Pancreas (tissue), 8 donors: Measurements from ENCODE around the gene C1QTNF8. TPM values are rescaled to one million over a fixed set of nuclear protein-coding genes. Genes with fewer than 3 reads are reported as not detected.

ENCODE experiments used
- polyA plus RNA-seq, 2 donors: library from polyadenylated mRNA; stranded (reverse); fragments of 200-250 nt; gene quantifications; one replicate each; pipeline ENCODE4 v1.2.3, GENCODE V29; 2013
- total RNA-seq, 6 donors: library from RNA; stranded (reverse); fragmentation: NEBNext Ultra II Directional in 4 of 6; extraction: Animal tissue kit (Norgen Biotek cat#: 25700) in 4 of 6; gene quantifications; one replicate each; pipeline versions ENCODE4 v1.2.1 to v1.2.4, GENCODE V29; 2021 to 2023
- donor health status: healthy with polysubstance abuse.
- donor health status: DM: no; HTN: no; CAD: no; lungs with moderate emphysema.
- donor health status: DM: no; HTN: no; CAD: no.
- donor health status: Bipolar disorder and iron deficiency.
- donor health status: DM: yes; HTN: yes; CAD: no.
- donor health status: DM: no; HTN: no; CAD: no.
- donor health status: DM: no; HTN: no; CAD: no.
- donor health status: DM: yes; HTN: yes; CAD: no.

The C1QTNF8 gene
- total and polyA plus RNA-seq, 8 donors: 0.23 TPM; not detected in 7

Other genes starting within 250 kb of the C1QTNF8 start
- 10 to 100 TPM in 4 of 6 donors, 1 to 10 TPM in 2; 9.3 to 17.6 (median 15.4) TPM for gene LMF1, start 125.3 kb downstream of the C1QTNF8 start, total RNA-seq
- 10 to 100 TPM; 48.3 to 64.6 TPM for gene LMF1, start 125.3 kb downstream of the C1QTNF8 start, polyA plus RNA-seq
- 1 to 10 TPM in 1 of 6 donors, under 1 TPM in 5; 0.54 to 1.3 (median 0.75) TPM for gene SOX8, start 114.5 kb downstream of the C1QTNF8 start, total RNA-seq
- gene SOX8, start 114.5 kb downstream of the C1QTNF8 start, polyA plus RNA-seq: 1 to 10 TPM; 3.5 to 5.5 TPM
- under 1 TPM in 5 of 6 donors, not detected in 1; 0.12 to 0.38 (median 0.24) TPM for gene SSTR5, start 23.5 kb downstream of the C1QTNF8 start, total RNA-seq
- 1 to 10 TPM; 1.2 TPM for gene SSTR5, start 23.5 kb downstream of the C1QTNF8 start, polyA plus RNA-seq
- gene CACNA1H, start 56.9 kb upstream of the C1QTNF8 start, total RNA-seq: 1 to 10 TPM; 2.5 to 5.4 (median 3.6) TPM
- 10 to 100 TPM; 12.8 to 20.5 TPM for gene CACNA1H, start 56.9 kb upstream of the C1QTNF8 start, polyA plus RNA-seq
- gene TPSG1, start 129.0 kb upstream of the C1QTNF8 start, total RNA-seq: under 1 TPM in 1 of 6 donors, not detected in 5; 0.26 TPM
- under 1 TPM in 1 of 2 donors, not detected in 1; 0.12 TPM for gene TPSG1, start 129.0 kb upstream of the C1QTNF8 start, polyA plus RNA-seq
- 1 to 10 TPM in 5 of 6 donors, under 1 TPM in 1; 0.69 to 9.9 (median 4.8) TPM for gene TPSB2, start 133.9 kb upstream of the C1QTNF8 start, total RNA-seq
- gene TPSB2, start 133.9 kb upstream of the C1QTNF8 start, polyA plus RNA-seq: 10 to 100 TPM in 1 of 2 donors, 1 to 10 TPM in 1; 2.4 to 12.2 TPM
- 10 to 100 TPM in 1 of 6 donors, 1 to 10 TPM in 5; 1.1 to 17.0 (median 4.9) TPM for gene TPSAB1, start 144.5 kb upstream of the C1QTNF8 start, total RNA-seq
- gene TPSAB1, start 144.5 kb upstream of the C1QTNF8 start, polyA plus RNA-seq: 10 to 100 TPM in 1 of 2 donors, 1 to 10 TPM in 1; 1.3 to 14.5 TPM
- gene TPSD1, start 159.8 kb upstream of the C1QTNF8 start, total RNA-seq: under 1 TPM in 1 of 6 donors, not detected in 5; 0.61 TPM
- under 1 TPM; 0.19 to 0.26 TPM for gene TPSD1, start 159.8 kb upstream of the C1QTNF8 start, polyA plus RNA-seq
- 10 to 100 TPM; 30.0 to 57.9 (median 36.1) TPM for gene UBE2I, start 213.4 kb upstream of the C1QTNF8 start, total RNA-seq
- gene UBE2I, start 213.4 kb upstream of the C1QTNF8 start, polyA plus RNA-seq: 10 to 100 TPM; 35.3 to 42.0 TPM
- 10 to 100 TPM in 3 of 6 donors, 1 to 10 TPM in 3; 2.1 to 13.1 (median 9.4) TPM for gene BAIAP3, start 237.4 kb upstream of the C1QTNF8 start, total RNA-seq
- gene BAIAP3, start 237.4 kb upstream of the C1QTNF8 start, polyA plus RNA-seq: 100 to 1,000 TPM in 1 of 2 donors, 10 to 100 TPM in 1; 47.4 to 110 TPM